HS-27A (cell line): ENCODE measurements around the gene OR52M1.
"Not testable (repeated sequence)": the region's sequence is repeated elsewhere in the genome, so short reads cannot be mapped to it uniquely, and the experiment has no call there.

Experiments used
- DNase-seq: peaks from one replicate; pipeline ENCODE4 v3.0.0-alpha.2; 2012; ENCODE audit warnings: low read depth, missing footprints

Gene OR52M1, protein sequence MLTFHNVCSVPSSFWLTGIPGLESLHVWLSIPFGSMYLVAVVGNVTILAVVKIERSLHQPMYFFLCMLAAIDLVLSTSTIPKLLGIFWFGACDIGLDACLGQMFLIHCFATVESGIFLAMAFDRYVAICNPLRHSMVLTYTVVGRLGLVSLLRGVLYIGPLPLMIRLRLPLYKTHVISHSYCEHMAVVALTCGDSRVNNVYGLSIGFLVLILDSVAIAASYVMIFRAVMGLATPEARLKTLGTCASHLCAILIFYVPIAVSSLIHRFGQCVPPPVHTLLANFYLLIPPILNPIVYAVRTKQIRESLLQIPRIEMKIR

DNA sequence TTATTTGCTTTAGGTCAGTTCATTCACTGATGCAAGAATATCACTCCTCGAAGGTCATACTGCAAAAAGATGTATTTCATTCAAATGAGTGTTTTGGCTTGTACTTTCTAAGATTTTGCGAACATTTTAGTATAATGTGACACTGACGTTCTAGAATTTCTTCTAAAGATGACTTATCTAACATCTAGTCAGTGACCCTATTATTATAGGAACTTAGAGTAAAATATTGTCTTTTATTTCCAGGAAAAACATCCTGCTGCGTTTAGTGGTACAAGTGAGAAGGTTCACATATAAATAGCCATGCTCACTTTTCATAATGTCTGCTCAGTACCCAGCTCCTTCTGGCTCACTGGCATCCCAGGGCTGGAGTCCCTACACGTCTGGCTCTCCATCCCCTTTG is at the start of gene OR52M1:
TSS of gene OR52M1 (plus strand) at position 301 of the 400 bp plus-strand sequence. CDS start at position 301, 0 bp downstream.
- DNase-seq, result no peak

DNA sequence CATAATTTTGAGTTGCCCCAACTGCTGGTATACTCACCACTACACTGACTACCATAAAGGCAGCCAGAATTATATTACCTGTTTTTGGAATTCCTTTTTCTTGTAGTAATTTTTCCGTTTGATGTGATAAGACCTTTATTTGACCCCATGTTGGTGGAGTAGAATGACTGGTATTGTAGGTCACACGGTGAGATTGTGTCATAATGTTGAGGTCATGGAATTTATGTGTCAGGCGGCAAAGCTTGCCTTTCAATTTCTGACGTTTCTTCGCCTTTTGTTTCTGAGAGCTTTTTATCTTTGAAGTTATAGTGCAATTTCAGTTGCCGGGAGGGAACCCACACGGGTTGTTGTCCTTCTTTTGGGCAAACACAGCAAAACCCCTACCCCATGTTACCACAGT is 49.5 kb upstream of the OR52M1 start:
- DNase-seq, result no peak

DNA sequence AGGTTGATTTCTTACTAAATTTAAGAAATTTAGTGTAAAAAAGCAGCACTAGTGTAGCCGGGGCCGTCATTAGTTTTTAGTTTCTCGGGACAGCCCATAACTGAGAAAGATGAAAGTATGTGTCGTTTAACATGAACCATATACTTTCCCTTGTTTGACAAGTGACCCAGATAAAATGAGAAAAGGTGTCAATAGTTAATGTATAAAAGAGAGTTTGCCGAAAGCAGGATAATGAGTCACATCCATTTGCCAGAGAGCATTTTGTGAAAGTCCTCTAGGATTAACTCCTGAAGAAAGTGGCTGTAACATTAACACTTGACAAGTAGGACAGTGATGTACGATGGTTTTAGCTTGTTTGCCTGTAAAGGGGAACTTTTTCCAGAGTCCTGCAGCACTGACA is 49.0 kb upstream of the OR52M1 start:
- no peak for DNase-seq

DNA sequence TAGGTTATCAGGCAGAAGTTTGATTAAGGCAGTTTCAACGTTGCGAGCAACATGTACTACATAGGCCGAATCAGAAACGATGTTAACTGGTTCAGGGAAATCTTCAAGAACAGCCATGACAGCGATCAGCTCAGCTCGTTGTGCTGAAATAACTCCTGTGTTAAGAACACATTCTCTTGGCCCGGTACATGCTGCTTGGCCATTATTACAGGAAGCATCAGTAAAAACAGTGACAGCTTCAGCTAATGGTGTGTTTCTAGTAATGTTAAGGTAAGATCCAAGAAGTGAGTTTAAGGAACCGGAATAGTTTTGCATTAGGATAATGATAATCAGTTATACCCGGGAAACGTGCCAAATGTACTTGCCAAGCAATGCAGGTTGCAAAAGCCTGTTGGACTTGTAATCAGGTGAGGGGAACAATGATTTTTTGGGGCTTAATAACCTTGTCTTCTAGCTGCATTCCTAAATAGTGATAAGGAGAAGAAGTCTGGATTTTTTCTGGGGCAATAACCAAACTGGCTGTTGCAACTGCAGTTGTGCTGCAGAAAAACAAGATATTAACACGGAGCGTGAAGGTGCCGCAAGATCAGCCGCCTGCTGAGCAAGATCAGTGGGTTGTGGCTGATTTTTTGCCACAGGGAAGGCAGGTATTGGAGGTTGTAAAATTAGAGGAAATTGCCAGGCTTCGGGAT is 48.3 kb upstream of the OR52M1 start:
- no peak for DNase-seq

DNA sequence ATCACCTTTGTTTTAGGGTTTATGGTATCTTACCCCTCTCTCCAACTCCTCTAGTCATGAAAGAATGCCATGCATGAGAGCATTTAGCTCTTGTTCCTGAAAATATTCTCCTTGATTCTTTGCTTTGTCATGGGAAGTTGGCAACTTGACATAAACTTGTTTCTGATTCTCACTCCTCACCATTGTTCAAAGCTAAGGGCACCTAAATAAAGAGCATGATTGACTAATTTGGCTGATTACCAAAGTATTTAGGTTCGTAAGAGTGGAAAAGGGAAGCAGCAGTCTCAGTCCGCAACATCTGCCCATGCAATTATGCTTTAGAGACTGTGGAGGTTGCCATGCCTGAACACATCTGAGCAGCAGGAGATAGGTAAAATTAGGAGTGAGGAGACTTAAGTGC is 36.1 kb upstream of the OR52M1 start:
- no peak for DNase-seq

DNA sequence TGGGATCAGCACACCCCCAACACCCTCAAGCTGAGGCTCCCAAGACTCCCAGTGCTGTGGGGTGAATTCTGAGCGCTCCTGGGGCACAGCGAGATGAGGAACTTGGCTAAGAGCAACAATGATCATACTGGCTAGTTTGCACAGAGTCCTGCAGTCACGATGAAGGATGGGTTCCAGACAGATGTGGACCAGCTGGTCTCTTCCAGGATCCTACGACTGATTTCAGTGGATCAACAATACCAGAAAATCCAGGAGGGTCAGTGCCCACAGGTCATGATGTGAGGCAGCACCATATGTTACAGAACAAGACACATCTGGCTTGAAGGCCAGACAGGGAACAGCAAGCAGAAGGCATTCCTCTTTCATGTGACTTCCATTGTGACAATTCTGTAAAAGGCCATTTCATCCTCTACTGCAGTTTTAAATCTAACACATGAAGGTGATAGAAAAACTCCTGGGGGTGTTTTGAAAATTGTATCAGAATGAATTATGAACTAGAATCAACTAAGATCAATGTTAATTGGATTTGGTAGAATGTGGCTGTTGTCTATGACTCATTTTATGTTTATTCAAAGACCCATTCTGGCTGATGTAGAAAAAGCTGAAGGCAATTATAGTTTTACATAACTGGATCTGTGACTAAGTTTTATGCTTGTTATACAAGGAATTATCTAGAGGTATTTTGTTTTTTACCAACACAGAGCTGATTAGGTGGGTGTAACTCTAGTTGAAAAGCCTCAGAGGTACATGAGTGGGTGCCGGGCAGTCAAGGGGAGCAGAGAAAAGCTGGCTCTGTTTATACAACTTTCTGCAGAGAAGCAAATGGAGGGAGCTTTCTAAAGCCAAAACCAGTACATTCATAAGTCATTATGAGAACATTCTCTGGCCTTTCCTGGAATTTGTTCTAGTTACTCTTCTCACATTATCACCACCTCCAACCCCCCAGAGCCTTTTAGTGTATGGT is 33.4 kb upstream of the OR52M1 start:
- no peak for DNase-seq

DNA sequence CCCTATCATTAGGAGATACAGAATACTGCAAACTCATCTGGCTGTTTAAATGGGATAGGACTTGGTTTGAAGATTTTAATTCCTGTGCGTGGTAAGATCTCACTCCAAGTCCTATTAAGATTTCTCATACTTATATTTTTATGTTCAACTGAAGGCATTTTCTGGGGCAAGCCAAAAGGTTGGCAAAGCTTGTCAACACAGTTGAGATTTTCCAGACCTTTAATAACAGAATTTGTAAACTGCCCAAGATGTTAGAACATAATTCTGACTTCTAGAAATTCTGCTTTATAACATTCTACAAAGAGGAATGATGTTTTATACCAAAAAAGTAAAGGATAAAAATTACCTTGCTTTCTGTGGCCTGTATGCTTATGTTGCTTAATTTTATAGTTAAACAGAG is 30.8 kb upstream of the OR52M1 start:
- no peak for DNase-seq

DNA sequence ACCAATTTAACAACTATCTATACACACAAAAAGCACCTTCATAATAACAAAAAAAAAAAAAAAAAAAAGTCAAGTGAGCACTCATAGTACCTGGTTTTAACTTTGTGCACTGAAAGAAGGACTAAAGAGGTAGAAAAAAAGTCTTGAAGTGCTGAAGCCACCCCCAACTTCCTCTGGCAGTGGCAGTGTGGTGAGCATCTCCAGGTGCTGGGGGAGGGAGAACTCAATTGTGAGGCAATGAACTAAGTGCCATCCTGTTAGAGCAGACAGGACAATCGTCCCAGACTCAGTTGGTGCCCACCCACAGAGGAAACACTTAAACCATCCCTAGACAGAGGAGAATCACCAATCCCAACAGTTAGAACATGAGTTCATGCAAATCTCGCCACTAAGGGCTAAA is 22.7 kb upstream of the OR52M1 start:
- no peak for DNase-seq

DNA sequence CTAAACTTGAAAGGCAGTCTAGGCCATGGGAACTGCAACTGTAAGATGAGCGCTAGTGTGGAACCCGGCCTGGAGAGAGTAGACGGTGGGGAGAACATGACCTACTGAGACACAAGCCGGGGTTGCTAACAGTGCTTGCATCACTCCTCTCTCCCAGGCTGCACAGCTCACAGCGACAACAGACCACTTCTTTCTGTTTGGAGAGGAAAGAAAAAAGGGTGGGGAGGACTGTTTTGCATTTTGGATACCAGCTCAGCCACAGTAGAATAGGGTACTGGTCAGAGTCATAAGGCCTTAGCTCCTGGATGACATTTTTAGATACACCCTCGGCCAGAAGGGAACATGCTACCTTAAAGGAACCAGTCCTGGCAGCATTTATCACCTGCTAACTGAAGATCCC is 22.2 kb upstream of the OR52M1 start:
- DNase-seq, result no peak

DNA sequence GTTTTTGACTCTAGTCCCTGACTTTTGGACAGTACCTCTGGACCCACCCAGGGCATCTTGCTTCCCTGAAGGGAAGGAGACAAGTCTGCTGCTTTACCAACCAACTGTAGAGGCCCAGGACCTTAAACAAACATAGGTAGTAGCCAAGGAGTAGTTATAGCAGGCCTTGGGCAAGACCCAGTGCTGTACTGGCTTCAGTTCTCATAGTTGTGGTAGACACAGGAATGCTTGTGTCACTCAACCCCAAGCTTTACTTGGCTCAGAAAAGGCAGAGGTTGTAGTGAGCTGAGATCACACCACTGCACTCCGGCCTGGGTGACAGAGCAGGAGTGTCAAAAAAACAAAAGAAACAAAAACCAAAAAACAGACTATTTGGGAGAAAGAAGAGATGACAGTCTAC is 21.3 kb upstream of the OR52M1 start:
- DNase-seq, result no peak

DNA sequence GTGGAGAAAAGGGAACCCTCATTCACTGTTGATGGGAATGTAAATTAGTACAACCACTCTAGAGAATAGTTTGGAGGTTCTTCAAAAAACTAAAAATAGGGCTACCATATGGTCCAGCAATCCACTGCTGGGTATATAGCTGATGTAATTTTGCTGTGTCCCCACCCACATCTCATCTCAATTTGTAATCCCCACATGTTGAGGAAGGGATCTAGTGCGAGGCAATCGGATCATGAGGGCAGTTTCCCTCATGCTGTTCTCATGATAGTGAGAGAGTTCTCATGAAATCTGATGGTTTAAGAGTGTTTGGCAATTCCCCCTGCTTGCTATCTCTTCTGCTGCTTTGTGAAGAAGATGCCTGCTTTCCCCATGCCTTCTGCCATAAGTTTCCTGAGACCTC is 17.1 kb upstream of the OR52M1 start:
- DNase-seq, result no peak

DNA sequence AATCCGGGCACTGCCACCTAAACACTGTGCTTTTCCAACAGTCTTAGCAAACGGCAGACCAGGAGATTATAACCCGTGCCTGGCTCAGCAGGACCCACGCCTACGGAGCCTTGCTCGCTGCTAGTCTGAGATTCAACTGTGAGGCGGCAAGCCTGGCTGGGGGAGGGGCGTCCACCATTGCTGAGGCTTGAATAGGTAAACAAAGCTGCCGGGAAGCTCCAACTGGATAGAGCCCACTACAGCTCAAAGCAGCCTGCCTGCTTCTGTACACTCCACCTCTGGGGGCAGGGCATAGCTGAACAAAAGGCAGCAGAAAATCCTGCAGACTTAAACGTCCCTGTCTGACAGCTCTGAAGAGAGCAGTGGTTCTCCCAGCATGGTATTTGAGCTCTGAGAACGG is 13.3 kb upstream of the OR52M1 start:
- DNase-seq, result not testable (repeated sequence)

DNA sequence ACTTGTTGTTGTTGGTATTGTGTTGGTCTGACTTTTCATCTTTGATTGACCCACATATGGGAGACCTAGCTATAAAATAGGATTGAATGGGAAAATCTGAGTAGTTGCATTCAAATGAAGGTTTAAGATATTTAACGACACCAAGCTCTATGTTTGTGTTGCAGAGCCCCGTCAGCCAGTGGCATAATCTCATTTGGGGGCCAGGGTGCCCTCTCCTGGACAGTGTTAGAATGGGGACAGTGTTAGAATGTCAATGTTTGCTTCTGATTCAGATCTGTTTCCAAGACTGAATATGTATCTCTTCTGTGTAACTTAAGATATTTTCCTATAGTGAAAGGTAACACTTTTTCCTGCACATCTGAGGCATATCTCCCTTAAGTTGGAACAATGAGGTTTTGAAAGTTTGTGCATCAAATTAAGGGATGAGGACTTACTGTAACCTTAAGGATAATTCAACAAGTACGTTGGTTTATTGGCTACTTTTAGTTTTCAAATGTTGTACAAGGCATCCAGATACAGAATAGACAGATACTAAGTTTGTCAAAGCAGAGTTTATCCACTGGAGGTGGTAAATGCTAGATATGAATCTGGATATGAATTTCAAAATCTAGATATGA is 5.3 kb upstream of the OR52M1 start:
- peak; percentile 7 for DNase-seq

DNA sequence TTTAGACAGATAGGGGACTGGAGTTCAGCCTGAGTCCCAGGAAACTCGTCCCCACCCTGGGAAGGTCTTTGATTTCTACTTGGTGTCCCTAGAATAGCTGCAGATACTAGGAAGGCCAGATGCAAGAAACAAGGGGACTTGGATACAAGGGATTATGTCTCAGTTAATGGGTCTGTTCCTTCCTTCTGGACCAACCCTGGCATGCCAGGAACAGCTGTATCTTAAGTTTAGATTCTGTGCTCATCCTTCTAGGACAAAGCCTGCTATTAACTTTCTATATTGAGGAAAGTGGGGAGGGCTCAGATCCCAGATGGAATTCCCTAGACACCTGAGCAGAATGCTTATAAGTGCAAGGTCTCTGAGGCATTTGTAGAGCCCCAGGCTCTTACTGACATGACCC is 3.9 kb upstream of the OR52M1 start:
- DNase-seq, result no peak

DNA sequence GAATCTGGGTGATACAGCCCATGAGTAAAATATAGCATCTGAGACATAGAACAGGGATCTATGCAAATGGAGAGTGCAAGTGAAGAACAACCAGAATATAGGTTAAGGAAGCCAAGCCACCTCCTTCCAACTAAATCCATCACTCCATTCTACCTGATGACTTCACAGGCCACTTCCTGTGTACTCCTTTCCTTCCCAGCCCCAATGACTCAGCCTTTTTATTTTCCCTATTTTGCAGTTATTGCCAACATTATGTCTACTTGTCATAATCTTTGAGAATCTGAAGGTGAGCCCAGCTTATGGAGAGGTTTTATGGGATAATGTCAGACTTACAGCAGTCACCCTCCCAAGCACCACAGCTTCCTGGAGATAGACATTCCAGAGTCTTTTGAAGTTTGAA is 1.4 kb upstream of the OR52M1 start:
- no peak for DNase-seq

DNA sequence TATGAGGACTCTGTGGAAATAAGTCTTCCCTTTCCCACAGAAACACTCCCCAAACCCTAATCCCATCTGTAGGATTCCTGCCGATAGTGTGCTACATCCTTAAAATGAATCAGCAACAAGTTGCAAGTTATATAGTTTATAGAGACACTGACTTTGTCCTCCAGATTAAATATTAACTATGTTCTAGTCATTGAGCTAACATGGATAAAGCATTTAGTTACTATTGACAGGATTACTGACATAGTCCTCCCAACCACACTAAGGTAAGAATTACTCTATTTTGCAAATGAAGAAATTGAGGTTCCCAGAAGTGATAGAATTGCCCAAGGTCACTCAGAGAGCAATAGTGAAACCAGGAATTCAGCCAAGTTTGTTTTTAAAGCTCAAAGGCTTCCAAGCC is 1.9 kb downstream of the OR52M1 start:
- DNase-seq, result no peak

DNA sequence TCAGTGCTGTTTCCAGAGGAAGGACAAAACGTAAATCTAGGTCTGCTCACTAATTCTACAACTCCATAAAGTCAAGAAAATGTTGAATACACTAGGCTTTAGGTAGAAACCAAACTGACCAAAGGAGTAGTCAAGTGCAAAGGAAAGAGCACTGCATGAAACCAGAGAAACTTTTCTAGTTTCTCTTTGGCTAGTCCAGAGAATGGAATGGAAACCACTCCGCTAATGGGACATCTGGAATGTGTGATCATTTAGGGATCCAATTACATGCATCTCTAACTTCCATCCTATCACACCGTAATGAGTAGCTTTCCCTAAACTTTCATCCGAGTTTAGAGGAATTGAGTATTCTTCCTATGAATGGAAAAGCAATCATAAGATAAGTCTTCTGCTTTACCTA is 2.4 kb downstream of the OR52M1 start:
- no peak for DNase-seq

DNA sequence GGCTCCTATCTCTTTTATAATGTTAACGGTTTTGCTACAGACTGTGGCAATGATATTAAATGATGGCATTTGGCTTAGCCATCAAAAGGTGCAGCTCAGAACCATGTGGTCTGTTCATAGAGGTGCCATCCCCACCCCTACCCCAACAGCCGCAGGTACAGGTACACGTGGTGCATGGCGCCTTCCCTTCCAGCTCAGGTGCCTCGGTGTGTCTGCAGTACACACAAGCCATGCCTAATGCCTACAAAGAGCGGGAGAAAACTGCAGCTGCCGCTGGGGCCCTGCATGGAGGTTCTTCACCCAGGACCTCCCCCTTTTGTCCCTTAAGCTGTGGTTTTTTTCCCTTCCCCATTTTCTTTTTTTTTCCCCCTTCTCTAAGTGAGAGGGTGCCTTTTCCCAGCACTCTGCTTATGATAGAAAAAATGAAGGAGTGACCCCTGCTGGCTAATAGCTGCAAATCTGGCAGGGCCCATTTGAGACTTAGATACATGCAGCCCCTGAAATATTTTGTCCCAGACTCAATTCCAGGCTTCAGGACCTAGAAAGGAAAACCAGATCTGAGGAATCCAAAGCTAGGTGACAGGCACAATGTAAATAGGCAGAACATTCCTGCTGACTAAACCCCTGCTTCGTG is 6.5 kb downstream of the OR52M1 start:
- no peak for DNase-seq

DNA sequence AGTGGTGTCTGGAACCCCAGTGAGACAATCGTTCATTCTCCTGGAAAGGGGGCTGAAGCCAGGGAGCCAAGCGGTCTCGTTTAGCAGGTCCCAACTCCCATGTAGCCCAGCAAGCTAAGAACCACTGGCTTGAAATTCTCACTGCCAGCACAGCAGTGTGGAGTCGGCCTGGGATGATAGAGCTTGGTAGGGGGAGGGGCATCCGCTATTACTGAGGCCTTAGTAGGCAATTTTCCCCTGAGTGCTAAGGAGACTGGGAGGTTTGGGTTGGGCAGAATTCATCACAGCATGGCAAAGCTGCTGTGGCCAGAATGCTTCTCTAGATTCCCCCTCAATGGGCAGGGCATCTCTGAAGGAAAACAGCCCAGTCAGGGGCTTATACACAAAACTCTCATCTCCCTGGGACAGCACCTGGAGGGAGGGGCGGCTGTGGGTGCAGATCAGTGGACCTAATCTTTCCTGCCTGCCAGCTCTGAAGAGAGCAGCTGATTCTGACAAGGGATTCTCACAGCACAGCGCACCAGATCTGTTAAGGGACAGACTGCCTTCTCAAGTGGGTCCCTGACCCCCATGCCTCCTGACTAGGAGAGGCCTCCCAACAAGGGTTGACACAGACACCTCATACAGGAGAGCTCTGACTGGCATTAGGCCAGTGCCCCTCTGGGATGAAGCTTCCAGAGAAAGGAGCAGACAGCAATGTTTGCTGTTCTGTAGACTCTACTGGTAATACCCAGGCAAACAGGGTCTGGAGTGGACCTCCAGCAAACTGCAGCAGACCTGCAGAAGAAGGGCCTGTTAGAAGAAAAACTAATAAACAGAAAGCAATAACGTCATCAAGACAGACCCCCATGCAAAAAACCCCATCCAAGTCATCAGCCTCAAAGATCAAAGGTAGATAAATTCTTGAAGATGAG is 14.8 kb downstream of the OR52M1 start:
- no peak for DNase-seq

DNA sequence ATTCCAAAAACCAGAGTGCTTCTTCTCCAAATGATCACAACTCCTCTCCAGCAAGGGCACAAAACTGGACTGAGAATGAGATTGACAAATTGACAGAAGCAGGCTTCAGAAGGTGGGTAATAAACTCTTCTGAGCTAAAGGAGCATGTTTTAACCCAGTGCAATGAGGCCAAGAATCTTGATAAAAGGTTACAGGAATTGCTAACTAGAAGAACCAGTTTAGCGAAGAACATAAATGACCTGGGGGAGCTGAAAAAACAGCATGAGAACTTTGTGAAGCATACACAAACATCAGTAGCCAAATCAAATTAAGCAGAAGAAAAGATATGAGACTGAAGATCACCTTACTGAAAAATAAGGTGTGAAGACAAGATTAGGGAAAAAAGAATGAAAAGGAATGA is 15.5 kb downstream of the OR52M1 start:
- DNase-seq, result no peak

DNA sequence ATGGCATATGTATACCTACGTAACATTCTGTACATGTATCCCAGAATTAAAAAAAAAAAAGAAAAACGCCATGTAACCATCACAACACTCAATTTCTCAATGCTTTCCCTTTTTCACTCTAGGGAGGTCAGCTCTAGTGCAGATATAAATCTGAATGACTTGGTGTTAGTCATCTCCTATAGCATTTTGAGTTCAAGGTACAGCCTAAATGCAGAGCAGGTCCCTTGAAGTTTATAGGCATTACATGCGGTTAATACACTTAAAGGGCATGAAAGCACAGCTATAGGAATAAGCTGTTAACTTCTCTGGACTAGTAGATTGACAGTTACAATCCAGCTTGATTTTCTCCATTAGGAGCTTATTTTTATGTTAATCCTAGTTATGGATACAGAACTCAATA is 20.4 kb downstream of the OR52M1 start:
- DNase-seq, result no peak
